Measurements from ENCODE around the gene POR.

DNA sequence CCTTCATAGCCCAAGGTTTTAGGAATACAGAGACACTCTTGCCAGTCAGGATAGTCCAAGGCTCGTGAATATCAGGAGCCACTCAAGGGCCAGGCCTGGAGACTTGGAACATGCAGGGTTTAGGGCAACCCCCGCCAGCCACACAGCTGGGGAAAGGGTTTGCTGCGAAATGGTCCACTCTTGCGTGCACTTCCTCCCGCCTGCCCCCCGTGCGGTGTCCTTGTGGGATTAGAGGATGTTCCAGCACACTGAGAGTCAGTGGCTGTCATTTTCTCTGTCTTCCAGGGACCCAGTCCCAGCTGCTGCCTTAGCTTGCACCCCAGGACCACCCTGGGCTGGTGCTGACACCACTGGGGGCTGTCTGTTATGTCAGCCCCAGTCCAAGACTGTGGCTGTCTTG is 38.5 kb downstream of the POR start:
- no peak for TF ChIP-seq POLR2A (IDR thresholded peaks at IDR 0.05)
- no peak for TF ChIP-seq CTCF (IDR thresholded peaks at IDR 0.05)
